ENCODE data around the gene ACTR3C. TPM values are rescaled to one million over a fixed set of nuclear protein-coding genes. Genes with fewer than 3 reads are reported as not detected.
"Not testable (repeated sequence)": the region's sequence is repeated elsewhere in the genome, so short reads cannot be mapped to it uniquely, and the experiment has no call there.

ACTR3C gene
- total RNA-seq, 1 donor from 2014 or later, result 1.6 TPM

GRCh38 chr7:150219941-150220658 is 103.2 kb downstream of the ACTR3C start:
- H3K27me3 ChIP-seq (ENCODE audit: control insufficient read depth in 3 of 3, insufficient read depth in 3 of 3, low read length in 3 of 3); H3K9me3 ChIP-seq (ENCODE audit: control insufficient read depth in 3 of 3, low read length in 3 of 3); H3K9ac ChIP-seq (ENCODE audit: low read depth in 1 of 3, low read length in 3 of 3); H3K4me1 ChIP-seq (ENCODE audit: control insufficient read depth in 3 of 3, insufficient read depth in 3 of 3, low read length in 3 of 3); H3K36me3 ChIP-seq (ENCODE audit: control insufficient read depth in 3 of 3, insufficient read depth in 3 of 3, low read length in 3 of 3); H3K27ac ChIP-seq (ENCODE audit: low read depth, low read length); H3K4me3 ChIP-seq (ENCODE audit: low read length in 3 of 3): not testable (repeated sequence)

GRCh38 chr7:150206848-150207247 is 116.5 kb downstream of the ACTR3C start:
- H3K4me3 ChIP-seq (ENCODE audit: low read length in 3 of 3); H3K27ac ChIP-seq (ENCODE audit: low read depth, low read length); H3K27me3 ChIP-seq (ENCODE audit: control insufficient read depth in 3 of 3, insufficient read depth in 3 of 3, low read length in 3 of 3); H3K4me1 ChIP-seq (ENCODE audit: control insufficient read depth in 3 of 3, insufficient read depth in 3 of 3, low read length in 3 of 3); H3K9me3 ChIP-seq (ENCODE audit: control insufficient read depth in 3 of 3, low read length in 3 of 3); H3K9ac ChIP-seq (ENCODE audit: low read depth in 1 of 3, low read length in 3 of 3); H3K36me3 ChIP-seq (ENCODE audit: control insufficient read depth in 3 of 3, insufficient read depth in 3 of 3, low read length in 3 of 3): not testable (repeated sequence)

GRCh38 chr7:150205866-150206265 is 117.5 kb downstream of the ACTR3C start:
- H3K4me1 ChIP-seq (ENCODE audit: control insufficient read depth in 3 of 3, insufficient read depth in 3 of 3, low read length in 3 of 3); H3K4me3 ChIP-seq (ENCODE audit: low read length in 3 of 3); H3K36me3 ChIP-seq (ENCODE audit: control insufficient read depth in 3 of 3, insufficient read depth in 3 of 3, low read length in 3 of 3); H3K9me3 ChIP-seq (ENCODE audit: control insufficient read depth in 3 of 3, low read length in 3 of 3); H3K27ac ChIP-seq (ENCODE audit: low read depth, low read length); H3K27me3 ChIP-seq (ENCODE audit: control insufficient read depth in 3 of 3, insufficient read depth in 3 of 3, low read length in 3 of 3); H3K9ac ChIP-seq (ENCODE audit: low read depth in 1 of 3, low read length in 3 of 3): not testable (repeated sequence)

- not testable (repeated sequence) for H3K9me3 ChIP-seq (ENCODE audit: control insufficient read depth in 3 of 3, low read length in 3 of 3); H3K4me1 ChIP-seq (ENCODE audit: control insufficient read depth in 3 of 3, insufficient read depth in 3 of 3, low read length in 3 of 3); H3K27ac ChIP-seq (ENCODE audit: low read depth, low read length); H3K36me3 ChIP-seq (ENCODE audit: control insufficient read depth in 3 of 3, insufficient read depth in 3 of 3, low read length in 3 of 3); H3K27me3 ChIP-seq (ENCODE audit: control insufficient read depth in 3 of 3, insufficient read depth in 3 of 3, low read length in 3 of 3); H3K9ac ChIP-seq (ENCODE audit: low read depth in 1 of 3, low read length in 3 of 3); H3K4me3 ChIP-seq (ENCODE audit: low read length in 3 of 3)
Measured at GRCh38 chr7:150204577-150204976, 118.8 kb downstream of the ACTR3C start.

GRCh38 chr7:150202894-150203293 is 120.5 kb downstream of the ACTR3C start:
- H3K27me3 ChIP-seq (ENCODE audit: control insufficient read depth in 3 of 3, insufficient read depth in 3 of 3, low read length in 3 of 3); H3K9ac ChIP-seq (ENCODE audit: low read depth in 1 of 3, low read length in 3 of 3); H3K4me1 ChIP-seq (ENCODE audit: control insufficient read depth in 3 of 3, insufficient read depth in 3 of 3, low read length in 3 of 3); H3K4me3 ChIP-seq (ENCODE audit: low read length in 3 of 3); H3K9me3 ChIP-seq (ENCODE audit: control insufficient read depth in 3 of 3, low read length in 3 of 3); H3K36me3 ChIP-seq (ENCODE audit: control insufficient read depth in 3 of 3, insufficient read depth in 3 of 3, low read length in 3 of 3); H3K27ac ChIP-seq (ENCODE audit: low read depth, low read length): not testable (repeated sequence)

Other genes starting within 250 kb of the ACTR3C start
- 5.7 TPM for gene LRRC61, start 190 bp downstream of the ACTR3C start, total RNA-seq
- gene RARRES2, start 18.1 kb upstream of the ACTR3C start, total RNA-seq, result 54.3 TPM
- 31.3 TPM for gene REPIN1, start 45.3 kb upstream of the ACTR3C start, total RNA-seq
- 6.8 TPM for gene ZNF775, start 55.8 kb upstream of the ACTR3C start, total RNA-seq
- 12.0 TPM for gene GIMAP8, start 127.1 kb upstream of the ACTR3C start, total RNA-seq
- 4.2 TPM for gene GIMAP7, start 191.3 kb upstream of the ACTR3C start, total RNA-seq
- 25.6 TPM for gene GIMAP4, start 243.8 kb upstream of the ACTR3C start, total RNA-seq

All from skeletal muscle tissue (tissue), 4 donors.